A549 (cell line): Measurements from ENCODE around the gene CLEC16A. TPM values are rescaled to one million over a fixed set of nuclear protein-coding genes. Genes with fewer than 3 reads are reported as not detected.

Experiments
- ATAC-seq, 2 experiments: fragments of 200-7000 bp in 1 of 2; fragments of >200 bp in 1 of 2; cut with Nextera tagmentation in 1 of 2; cut with Tn5 transposase in 1 of 2; 3 replicates each; pipeline versions ENCODE4 v1.8.0 to v1.9.1; 2018 to 2020; ENCODE audit warnings: mild to moderate bottlenecking in 1 of 2, moderate library complexity in 1 of 2
- CTCF ChIA-PET: fragments of 300-600 bp; sonication (Branson Sonifier 250); formaldehyde crosslinking; extraction: SDS; loops from one replicate; lab custom pipeline; 2021; ENCODE audit warnings: antibody characterized with exemption, inconsistent platforms; lab: Yijun Ruan, JAX
- POLR2A ChIA-PET: fragments of 350-600 bp; formaldehyde crosslinking; extraction: SDS; loops from one replicate; lab custom pipeline; 2021; ENCODE audit warnings: antibody characterized with exemption, inconsistent platforms; lab: Yijun Ruan, JAX
- DNase-seq, 2 experiments: peaks; one replicate each; pipeline versions ENCODE4 v3.0.0 to v3.0.0-alpha.2; 2011 to 2016; ENCODE audit warnings: low read depth in 1 of 2, low spot score in 1 of 2
- FAIRE-seq: peaks from 2 replicates; lab custom pipeline; 2011; peaks lifted over from hg19 to GRCh38; lab: Jason Lieb, UNC
- H3K27ac ChIP-seq, 2 experiments: fragments of >200 bp; sonication (Bioruptor Twin); formaldehyde crosslinking; 3 replicates each; pipeline ENCODE4 v1.5.1; 2016 to 2017
- H3K4me1 ChIP-seq: fragments of >200 bp; sonication (Bioruptor Twin); formaldehyde crosslinking; 3 replicates; pipeline ENCODE4 v1.6.1; 2016
- H3K4me2 ChIP-seq: fragments of >200 bp; sonication (Bioruptor Twin); formaldehyde crosslinking; 3 replicates; pipeline ENCODE4 v1.6.1; 2016
- H3K4me3 ChIP-seq: fragments of >200 bp; sonication (Bioruptor Twin); formaldehyde crosslinking; 3 replicates; pipeline ENCODE4 v1.5.1; 2016
- H3K9me3 ChIP-seq: fragments of >200 bp; sonication (Bioruptor Twin); formaldehyde crosslinking; 3 replicates; pipeline ENCODE4 v1.6.1; 2016
- BCL3 ChIP-seq: fragments of >200 bp; sonication (Bioruptor Twin); formaldehyde crosslinking; IDR thresholded peaks from 3 replicates; pipeline ENCODE4 v1.6.1; 2016
- CBX2 ChIP-seq: fragments of 200-600 bp; sonication (generic); IDR thresholded peaks from 2 replicates; pipeline ENCODE4 v1.6.1; 2016; ENCODE audit warnings: low read depth, mild to moderate bottlenecking, borderline replicate concordance
- CHD2 ChIP-seq: fragments of 150-350 bp; IDR thresholded peaks from 2 replicates; pipeline ENCODE4 v1.6.1; 2014; ENCODE audit warnings: low read length; ENCODE audit not compliant: partially characterized antibody
- CHD4 ChIP-seq: fragments of 200-600 bp; sonication (generic); IDR thresholded peaks from 2 replicates; pipeline ENCODE4 v1.6.1; 2016; ENCODE audit warnings: antibody characterized with exemption, mild to moderate bottlenecking, borderline replicate concordance
- CTCF ChIP-seq: fragments of >200 bp; sonication (Bioruptor Twin); formaldehyde crosslinking; IDR thresholded peaks from 3 replicates; pipeline ENCODE4 v1.5.1; 2016
- EHF ChIP-seq: fragments of 250-450 bp; sonication (Bioruptor Pico); IDR thresholded peaks from 2 replicates; pipeline ENCODE4 v1.5.0; 2020; ENCODE audit warnings: mild to moderate bottlenecking
- FOSB ChIP-seq: fragments of 250-450 bp; sonication (Bioruptor Pico); IDR thresholded peaks from 2 replicates; pipeline ENCODE4 v1.5.0; 2020; ENCODE audit warnings: mild to moderate bottlenecking, moderate library complexity
- FOXS1 ChIP-seq: fragments of 250-450 bp; sonication (Bioruptor Pico); IDR thresholded peaks from 2 replicates; pipeline ENCODE4 v1.5.0; 2020; ENCODE audit warnings: mild to moderate bottlenecking, moderate library complexity
- HEYL ChIP-seq: fragments of 250-450 bp; sonication (Bioruptor Pico); IDR thresholded peaks from 2 replicates; pipeline ENCODE4 v1.8.0; 2021; ENCODE audit warnings: mild to moderate bottlenecking, moderate library complexity
- HOXB5 ChIP-seq: fragments of 250-450 bp; sonication (Bioruptor Pico); IDR thresholded peaks from 2 replicates; pipeline ENCODE4 v1.5.0; 2020; ENCODE audit warnings: mild to moderate bottlenecking, moderate library complexity
- JUN ChIP-seq, 2 experiments: fragments of >200 bp; sonication (Bioruptor Twin); formaldehyde crosslinking; IDR thresholded peaks; 2 replicates in 1 of 2; 3 replicates in 1 of 2; pipeline ENCODE4 v1.6.1; 2016 to 2017
- JUNB ChIP-seq: fragments of >200 bp; sonication (Bioruptor Twin); formaldehyde crosslinking; IDR thresholded peaks from 2 replicates; pipeline ENCODE4 v1.6.1; 2016
- KDM1A ChIP-seq: fragments of 200-600 bp; sonication (generic); IDR thresholded peaks from 2 replicates; pipeline ENCODE4 v1.6.1; 2016; ENCODE audit warnings: low read depth, mild to moderate bottlenecking
- MAX ChIP-seq: IDR thresholded peaks from 2 replicates; pipeline ENCODE4 v1.6.1; 2012
- POLR2A ChIP-seq: IDR thresholded peaks from 2 replicates; pipeline ENCODE4 v1.6.1; 2012; ENCODE audit warnings: mild to moderate bottlenecking, low read length
- POLR2AphosphoS2 ChIP-seq: conservative IDR thresholded peaks from 2 replicates; pipeline ENCODE4 v1.6.1; 2012; ENCODE audit warnings: low read length, improper control_type of control experiment, inconsistent platforms
- RCOR1 ChIP-seq: fragments of 150-350 bp; IDR thresholded peaks from 2 replicates; pipeline ENCODE4 v1.6.1; 2014; ENCODE audit warnings: antibody characterized with exemption, low read length, low read depth
- SMC3 ChIP-seq: fragments of >200 bp; sonication (Bioruptor Twin); formaldehyde crosslinking; IDR thresholded peaks from 3 replicates; pipeline ENCODE4 v1.6.1; 2018; ENCODE audit warnings: inconsistent platforms
- ZC3H11A ChIP-seq: fragments of 450-650 bp; IDR thresholded peaks from 2 replicates; pipeline ENCODE4 v1.6.1; 2014; ENCODE audit warnings: antibody characterized with exemption, mild to moderate bottlenecking
- ZFP36 ChIP-seq: fragments of 450-650 bp; IDR thresholded peaks from 2 replicates; pipeline ENCODE4 v1.6.1; 2014; ENCODE audit warnings: borderline replicate concordance; ENCODE audit not compliant: partially characterized antibody
- ZNF302 ChIP-seq: fragments of 250-450 bp; sonication (Bioruptor Pico); IDR thresholded peaks from 2 replicates; pipeline ENCODE4 v1.9.0; 2021; ENCODE audit warnings: inconsistent platforms, mild to moderate bottlenecking, moderate library complexity
- WGBS: methylation state at CpG from one replicate; pipeline ENCODE4 v1.1.6; 2017; ENCODE audit errors: missing lambda C conversion rate; 5-methylcytosine and 5-hydroxymethylcytosine counted together
- polyA plus RNA-seq, 4 experiments: library from polyadenylated mRNA; depleted of rRNA in 3 of 4; stranded (reverse); fragments of >200 nt; fragmentation: RNase III in 1 of 4; extraction: RNeasy Plus Mini Kit Qiagen cat#74134 plus additional on column Dnase treatment in 1 of 4; gene quantifications; 2 replicates in 3 of 4; 3 replicates in 1 of 4; pipeline ENCODE4 v1.2.3, GENCODE V29; 2011 to 2017
- TF ChIP-seq, protein P1 (sequence below): fragments of >200 bp; sonication (Bioruptor Twin); formaldehyde crosslinking; IDR thresholded peaks from 2 replicates; pipeline ENCODE4 v1.6.1; 2016
- TF ChIP-seq, protein P2 (sequence below): fragments of 250-450 bp; sonication (Bioruptor Pico); IDR thresholded peaks from 2 replicates; pipeline ENCODE4 v1.5.0; 2021; ENCODE audit warnings: mild to moderate bottlenecking, moderate library complexity, borderline replicate concordance

CLEC16A gene
- polyA plus RNA-seq, 2 of the 4 experiments (the other 2 are of a cell fraction) = 8.3 to 10.4 TPM

- no peak for FAIRE-seq
- 78% methylated on average over 6 of the region's 6 CpGs for WGBS
- Histone ChIP-seq H3K27ac (no peak overlapping the region), H3K4me2 (no peak overlapping the region), H3K4me3 (no peak overlapping the region), H3K4me1 (0 out of 3 replicates have a peak, but pooled peaks cover 3% of the 10 kb centered on the region), H3K9me3 (no peaks in the 10 kb centered on the region)
- CTCF ChIA-PET = interaction anchor here (0.6 to 19.6 kb wide), 4 partner anchors 8 to 846 kb away, joined by 3 to 364 read pairs (median 176); partner anchors contain the start of genes CLEC16A and SOCS1
- ATAC-seq = no peak
- TF ChIP-seq CTCF (no peak), POLR2A (no peak), FOSB (CRISPR knock-in tag) (no peak), SMC3 (no peak), ZNF302 (no peak), ZFP36 (no peak), CHD4 (no peak)
- POLR2A ChIA-PET = interaction anchor here (0.6 to 1.6 kb wide), 3 partner anchors 11 to 298 kb away, joined by 3 to 5 read pairs (median 4); partner anchors contain the start of gene SOCS1
- DNase-seq = no peak
Measured at GRCh38 chr16:10957771-10958482, 13.6 kb downstream of the CLEC16A start.

- ATAC-seq = no peak
- Histone ChIP-seq H3K4me3 (no peak overlapping the region), H3K27ac (no peak overlapping the region)
- CTCF ChIA-PET = interaction anchor here (0.6 to 19.6 kb wide), 5 partner anchors 9 to 297 kb away, joined by 3 to 364 read pairs (median 69); partner anchors contain the start of genes CLEC16A and SOCS1
- DNase-seq = no peak
- 87% methylated on average over 5 of the region's 5 CpGs for WGBS
- POLR2A ChIA-PET = no interaction called here
- TF ChIP-seq JUNB = no peak
- TF ChIP-seq POLR2A = no peak
- TF ChIP-seq RCOR1 = no peak
- TF ChIP-seq MAX = no peak
- TF ChIP-seq ZNF302 = no peak
- no peak for TF ChIP-seq CBX2
- no peak for TF ChIP-seq BCL3
- no peak for TF ChIP-seq ZC3H11A
- TF ChIP-seq EHF (CRISPR knock-in tag) = no peak
- TF ChIP-seq, protein P1, sequence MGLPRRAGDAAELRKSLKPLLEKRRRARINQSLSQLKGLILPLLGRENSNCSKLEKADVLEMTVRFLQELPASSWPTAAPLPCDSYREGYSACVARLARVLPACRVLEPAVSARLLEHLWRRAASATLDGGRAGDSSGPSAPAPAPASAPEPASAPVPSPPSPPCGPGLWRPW = no peak
- no peak for TF ChIP-seq HOXB5
- TF ChIP-seq CHD2 = no peak
- TF ChIP-seq, protein P2, sequence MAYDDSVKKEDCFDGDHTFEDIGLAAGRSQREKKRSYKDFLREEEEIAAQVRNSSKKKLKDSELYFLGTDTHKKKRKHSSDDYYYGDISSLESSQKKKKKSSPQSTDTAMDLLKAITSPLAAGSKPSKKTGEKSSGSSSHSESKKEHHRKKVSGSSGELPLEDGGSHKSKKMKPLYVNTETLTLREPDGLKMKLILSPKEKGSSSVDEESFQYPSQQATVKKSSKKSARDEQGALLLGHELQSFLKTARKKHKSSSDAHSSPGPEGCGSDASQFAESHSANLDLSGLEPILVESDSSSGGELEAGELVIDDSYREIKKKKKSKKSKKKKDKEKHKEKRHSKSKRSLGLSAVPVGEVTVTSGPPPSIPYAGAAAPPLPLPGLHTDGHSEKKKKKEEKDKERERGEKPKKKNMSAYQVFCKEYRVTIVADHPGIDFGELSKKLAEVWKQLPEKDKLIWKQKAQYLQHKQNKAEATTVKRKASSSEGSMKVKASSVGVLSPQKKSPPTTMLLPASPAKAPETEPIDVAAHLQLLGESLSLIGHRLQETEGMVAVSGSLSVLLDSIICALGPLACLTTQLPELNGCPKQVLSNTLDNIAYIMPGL = no peak
- no peak for TF ChIP-seq KDM1A
- TF ChIP-seq JUN (IDR thresholded peaks at IDR 0.05) = no peak
- no peak for TF ChIP-seq ZFP36
- TF ChIP-seq POLR2AphosphoS2 = no peak
- no peak for TF ChIP-seq FOXS1 (CRISPR knock-in tag)
- no peak for TF ChIP-seq HEYL (CRISPR knock-in tag)
- TF ChIP-seq, all 56 proteins: peak for 0
- Histone ChIP-seq H3K4me2 (no peak overlapping the region), H3K4me1 (0 out of 3 replicates have a peak, but pooled peaks cover 4% of the 10 kb centered on the region), H3K9me3 (no peaks in the 10 kb centered on the region)
- FAIRE-seq = no peak
Measured at GRCh38 chr16:10959161-10959560, 14.8 kb downstream of the CLEC16A start.
